IMR-90 (cell line): ENCODE results near the gene MAP1LC3A.

Experiments
- BHLHE40 ChIP-seq: fragments of 150-350 bp; IDR thresholded peaks from 2 replicates; pipeline ENCODE4 v1.6.1; 2016; ENCODE audit warnings: mild to moderate bottlenecking, low read depth, low read length
- CEBPB ChIP-seq: IDR thresholded peaks from 2 replicates; pipeline ENCODE4 v1.6.1; 2012; ENCODE audit warnings: low read depth, low read length, improper control_type of control experiment
- CHD1 ChIP-seq: IDR thresholded peaks from 2 replicates; pipeline ENCODE4 v1.6.1; 2012; ENCODE audit warnings: low read depth, low read length, improper control_type of control experiment
- CTCF ChIP-seq: conservative IDR thresholded peaks from 2 replicates; pipeline ENCODE4 v1.5.1; 2012; ENCODE audit warnings: mild to moderate bottlenecking, low read depth, low read length, improper control_type of control experiment
- MAFK ChIP-seq: IDR thresholded peaks from 2 replicates; pipeline ENCODE4 v1.6.1; 2012; ENCODE audit warnings: low read depth, low read length, improper control_type of control experiment
- NFE2L2 ChIP-seq: fragments of 150-350 bp; IDR thresholded peaks from 2 replicates; pipeline ENCODE4 v1.6.1; 2016; ENCODE audit warnings: low read depth, mild to moderate bottlenecking, low read length
- POLR2A ChIP-seq: IDR thresholded peaks from 2 replicates; pipeline ENCODE4 v1.6.1; 2012; ENCODE audit warnings: mild to moderate bottlenecking, low read depth, low read length
- RAD21 ChIP-seq: IDR thresholded peaks from 2 replicates; pipeline ENCODE4 v1.6.1; 2012; ENCODE audit warnings: low read length, improper control_type of control experiment
- RFX5 ChIP-seq: IDR thresholded peaks from 2 replicates; pipeline ENCODE4 v1.8.0; 2012; ENCODE audit warnings: low read depth, mild to moderate bottlenecking, low read length, moderate library complexity
- SMC3 ChIP-seq: fragments of 150-350 bp; IDR thresholded peaks from 2 replicates; pipeline ENCODE4 v1.6.1; 2016; ENCODE audit warnings: low read depth, mild to moderate bottlenecking, antibody characterized with exemption, low read length, moderate library complexity
- USF2 ChIP-seq: fragments of 150-350 bp; IDR thresholded peaks from 2 replicates; pipeline ENCODE4 v1.6.1; 2017; ENCODE audit warnings: mild to moderate bottlenecking, antibody characterized with exemption, low read length, low read depth

DNA sequence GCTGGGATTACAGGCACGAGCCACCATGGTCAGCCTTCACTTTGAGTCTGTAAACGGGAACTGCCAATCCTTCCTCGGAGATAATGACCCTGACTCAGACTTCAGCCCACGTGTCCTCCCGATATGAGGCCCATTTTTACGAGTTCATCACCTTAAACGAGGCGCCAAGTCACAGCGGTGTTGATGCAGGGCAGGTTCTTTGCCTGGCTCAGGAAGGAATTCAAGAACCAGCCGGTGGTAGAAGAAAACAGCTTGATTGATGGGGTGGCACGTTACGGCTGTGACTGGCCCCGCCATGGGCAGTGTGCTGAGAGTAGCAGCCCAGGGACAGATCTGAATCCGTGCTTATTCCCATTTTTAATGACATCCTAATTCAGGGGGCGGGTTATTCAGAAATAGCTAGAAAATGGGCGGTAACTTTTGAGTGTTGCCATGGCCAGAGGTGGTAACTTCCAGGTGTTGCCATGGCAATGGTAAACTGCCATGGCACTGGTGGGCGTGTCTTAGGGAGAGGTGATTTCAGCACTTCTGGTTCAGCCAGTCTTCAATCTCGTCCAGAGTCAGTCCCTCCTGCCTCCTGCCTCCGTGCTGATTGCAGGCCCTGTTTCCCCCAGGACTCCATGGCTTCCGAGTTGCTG lies 9.1 kb upstream of the MAP1LC3A start:
- TF ChIP-seq CTCF: no peak
- TF ChIP-seq RAD21: no peak
- TF ChIP-seq POLR2A: no peak
- no peak for TF ChIP-seq BHLHE40
- no peak for TF ChIP-seq CHD1
- TF ChIP-seq MAFK: no peak
- no peak for TF ChIP-seq CEBPB
- no peak for TF ChIP-seq USF2
- no peak for TF ChIP-seq SMC3
- TF ChIP-seq NFE2L2: no peak
- no peak for TF ChIP-seq RFX5
